ENCODE results near the gene DNAJC5. TPM values are rescaled to one million over a fixed set of nuclear protein-coding genes. Genes with fewer than 3 reads are reported as not detected.
A peak's percentile ranks its signal among the peaks of the same experiment; 100 is the strongest.

The DNAJC5 gene
- total RNA-seq, 2 experiments from 2014 or later: 30.1 to 34.3 TPM

- POLR2A ChIA-PET: interaction anchor here (0.6 kb wide), 1 partner anchor 123 kb away, joined by 3 read pairs; no protein-coding TSS in a partner anchor
- Mint-ChIP-seq H3K27me3 (no peaks in the 10 kb centered on the region), H3K36me3 (ENCODE audit: low read depth) (peaks cover 19% of the 10 kb centered on the region), H3K4me3 (no peak overlapping the region), H3K4me1 (peaks cover 24% of the 10 kb centered on the region), H3K9me3 (ENCODE audit: low read depth) (peaks cover under 1% of the 10 kb centered on the region), H3K27ac (no peak overlapping the region)
- ATAC-seq (no peak), DNase-seq (no peak)
- intact Hi-C loops (cut with DNase I, micrococcal nuclease): no loop called here
- CTCF ChIA-PET: interaction anchor here (1.5 kb wide), 1 partner anchor 37 kb away, joined by 5 read pairs; the partner anchor contains the start of gene SAMD10
Measured at GRCh38 chr20:63942969-63943807, 48.3 kb downstream of the DNAJC5 start.

GRCh38 chr20:63943808-63944077 is 48.8 kb downstream of the DNAJC5 start:
- DNase-seq (no peak), ATAC-seq (no peak)
- Mint-ChIP-seq H3K27ac (no peak overlapping the region), H3K36me3 (ENCODE audit: low read depth) (peaks cover 20% of the 10 kb centered on the region), H3K4me1 (peaks cover 30% of the 10 kb centered on the region), H3K4me3 (no peak overlapping the region), H3K9me3 (ENCODE audit: low read depth) (peaks cover 2% of the 10 kb centered on the region), H3K27me3 (no peaks in the 10 kb centered on the region)
- ChIA-PET CTCF (interaction anchor here (0.6 to 1.5 kb wide), 2 partner anchors 34 to 36 kb away, joined by 4 to 5 read pairs; partner anchors contain the start of gene SAMD10), POLR2A (no interaction called here)
- intact Hi-C loops (cut with DNase I, micrococcal nuclease): no loop called here

- Mint-ChIP-seq H3K9me3 (ENCODE audit: low read depth) (peaks cover 2% of the 10 kb centered on the region), H3K27me3 (no peaks in the 10 kb centered on the region), H3K4me3 (no peak overlapping the region), H3K27ac (no peak overlapping the region), H3K4me1 (peaks cover 36% of the 10 kb centered on the region), H3K36me3 (ENCODE audit: low read depth) (peaks cover 20% of the 10 kb centered on the region)
- intact Hi-C loops (cut with DNase I, micrococcal nuclease): no loop called here
- ChIA-PET CTCF (interaction anchor here (0.6 kb wide), 1 partner anchor 34 kb away, joined by 4 read pairs; no protein-coding TSS in a partner anchor), POLR2A (no interaction called here)
- ATAC-seq (no peak), DNase-seq (no peak)
Measured at GRCh38 chr20:63944078-63944941, 49.4 kb downstream of the DNAJC5 start.

- POLR2A ChIA-PET: no interaction called here
- no peak for ATAC-seq
- CTCF ChIA-PET: no interaction called here
Measured at GRCh38 chr20:63945031-63945658, 50.2 kb downstream of the DNAJC5 start.

GRCh38 chr20:63945921-63946920 is 51.3 kb downstream of the DNAJC5 start:
- Mint-ChIP-seq H3K27me3 (no peaks in the 10 kb centered on the region), H3K4me3 (no peak overlapping the region), H3K36me3 (ENCODE audit: low read depth) (peaks cover 10% of the 10 kb centered on the region), H3K27ac (no peak overlapping the region), H3K9me3 (ENCODE audit: low read depth) (peaks cover 2% of the 10 kb centered on the region), H3K4me1 (peaks cover 37% of the 10 kb centered on the region)
- no peak for ATAC-seq
- intact Hi-C loops (cut with DNase I, micrococcal nuclease): no loop called here
- CTCF ChIA-PET: interaction anchor here (0.9 kb wide), 1 partner anchor 34 kb away, joined by 3 read pairs; no protein-coding TSS in a partner anchor
- POLR2A ChIA-PET: no interaction called here
- DNase-seq: no peak

More at GRCh38 chr20:63945031-63945658, 50.2 kb downstream of the DNAJC5 start:
- Mint-ChIP-seq H3K4me1 (peaks cover 41% of the 10 kb centered on the region), H3K36me3 (ENCODE audit: low read depth) (peaks cover 18% of the 10 kb centered on the region), H3K4me3 (no peak overlapping the region), H3K27me3 (no peaks in the 10 kb centered on the region), H3K9me3 (ENCODE audit: low read depth) (peaks cover 2% of the 10 kb centered on the region), H3K27ac (no peak overlapping the region)
- intact Hi-C loops (cut with DNase I, micrococcal nuclease): no loop called here
- no peak for DNase-seq

GRCh38 chr20:63946986-63947637 is 52.2 kb downstream of the DNAJC5 start:
- intact Hi-C loops (cut with DNase I, micrococcal nuclease): no loop called here
- Mint-ChIP-seq H3K4me3 (peak overlapping the region; percentile 69), H3K27ac (peak overlapping the region; percentile 21), H3K9me3 (ENCODE audit: low read depth) (peaks cover 2% of the 10 kb centered on the region), H3K27me3 (no peaks in the 10 kb centered on the region), H3K36me3 (ENCODE audit: low read depth) (peaks cover 8% of the 10 kb centered on the region), H3K4me1 (peaks cover 33% of the 10 kb centered on the region)
- CTCF ChIA-PET: no interaction called here
- ATAC-seq (no peak), DNase-seq (no peak)
- POLR2A ChIA-PET: no interaction called here

GRCh38 chr20:63947638-63948456 is 52.9 kb downstream of the DNAJC5 start:
- no peaks in the 10 kb centered on the region for H3K27me3 Mint-ChIP-seq
- H3K27ac Mint-ChIP-seq: peak overlapping the region; percentile 84
- ATAC-seq (peak; percentile 57), DNase-seq (peak; percentile 68)
- ChIA-PET POLR2A (no interaction called here), CTCF (interaction anchor here (0.6 kb wide), 1 partner anchor 306 kb away, joined by 3 read pairs; no protein-coding TSS in a partner anchor)
- H3K9me3 Mint-ChIP-seq (ENCODE audit: low read depth): peaks cover 2% of the 10 kb centered on the region
- H3K36me3 Mint-ChIP-seq (ENCODE audit: low read depth): peaks cover 6% of the 10 kb centered on the region
- H3K4me3 Mint-ChIP-seq: peak overlapping the region; percentile 69
- intact Hi-C loops (cut with DNase I, micrococcal nuclease): no loop called here
- peaks cover 30% of the 10 kb centered on the region for H3K4me1 Mint-ChIP-seq

GRCh38 chr20:63950701-63951397 is 55.9 kb downstream of the DNAJC5 start:
- intact Hi-C loops (cut with DNase I, micrococcal nuclease): no loop called here
- ChIA-PET CTCF (no interaction called here), POLR2A (no interaction called here)
- peaks cover 51% of the 10 kb centered on the region for H3K4me1 Mint-ChIP-seq
- ATAC-seq (no peak), DNase-seq (no peak)
- peaks cover 6% of the 10 kb centered on the region for H3K36me3 Mint-ChIP-seq (ENCODE audit: low read depth)
- no peak overlapping the region for H3K27ac Mint-ChIP-seq
- no peaks in the 10 kb centered on the region for H3K27me3 Mint-ChIP-seq
- no peak overlapping the region for H3K4me3 Mint-ChIP-seq
- peaks cover 2% of the 10 kb centered on the region for H3K9me3 Mint-ChIP-seq (ENCODE audit: low read depth)

- no peak overlapping the region for H3K27ac Mint-ChIP-seq
- no peak for DNase-seq
- H3K36me3 Mint-ChIP-seq (ENCODE audit: low read depth): peaks cover 6% of the 10 kb centered on the region
- ATAC-seq: no peak
- POLR2A ChIA-PET: interaction anchor here (0.7 kb wide), 1 partner anchor 431 kb away, joined by 3 read pairs; the partner anchor contains the start of gene PPDPF
- H3K27me3 Mint-ChIP-seq: no peaks in the 10 kb centered on the region
- CTCF ChIA-PET: interaction anchor here (0.6 kb wide), 1 partner anchor 375 kb away, joined by 5 read pairs; no protein-coding TSS in a partner anchor
- intact Hi-C loops (cut with DNase I, micrococcal nuclease): no loop called here
- peaks cover 52% of the 10 kb centered on the region for H3K4me1 Mint-ChIP-seq
- H3K9me3 Mint-ChIP-seq (ENCODE audit: low read depth): peaks cover 2% of the 10 kb centered on the region
- no peak overlapping the region for H3K4me3 Mint-ChIP-seq
Measured at GRCh38 chr20:63951398-63952209, 56.7 kb downstream of the DNAJC5 start.

Measured in activated CD4-positive, alpha-beta T cell treated with anti-CD3 and anti-CD28 coated beads for 36 hours (primary cell).